SH-SY5Y (cell line): ENCODE results near the gene KANSL1.

Source experiments
- GATA2 ChIP-seq: IDR thresholded peaks from 2 replicates; pipeline ENCODE4 v1.6.1; 2011; ENCODE audit warnings: mild to moderate bottlenecking, low read depth, low read length
- GATA3 ChIP-seq: IDR thresholded peaks from 2 replicates; pipeline ENCODE4 v1.6.1; 2011; ENCODE audit warnings: low read depth, mild to moderate bottlenecking, low read length, moderate library complexity

Gene KANSL1

GRCh38 chr17:45998987-45999899 is 194.0 kb downstream of the KANSL1 start, which contains the start of gene STH:
STH (plus strand) TSS chr17:45999250; CDS start chr17:45999280, 30 bp downstream.
- no peak for TF ChIP-seq GATA2

GRCh38 chr17:45997624-45998023 is 195.6 kb downstream of the KANSL1 start:
- no peak for TF ChIP-seq GATA2

GRCh38 chr17:45997166-45997565 is 196.1 kb downstream of the KANSL1 start:
- no peak for TF ChIP-seq GATA2
- no peak for TF ChIP-seq GATA3

GRCh38 chr17:45996282-45996937 is 196.8 kb downstream of the KANSL1 start:
- TF ChIP-seq GATA3 (no peak), GATA2 (no peak)

DNA sequence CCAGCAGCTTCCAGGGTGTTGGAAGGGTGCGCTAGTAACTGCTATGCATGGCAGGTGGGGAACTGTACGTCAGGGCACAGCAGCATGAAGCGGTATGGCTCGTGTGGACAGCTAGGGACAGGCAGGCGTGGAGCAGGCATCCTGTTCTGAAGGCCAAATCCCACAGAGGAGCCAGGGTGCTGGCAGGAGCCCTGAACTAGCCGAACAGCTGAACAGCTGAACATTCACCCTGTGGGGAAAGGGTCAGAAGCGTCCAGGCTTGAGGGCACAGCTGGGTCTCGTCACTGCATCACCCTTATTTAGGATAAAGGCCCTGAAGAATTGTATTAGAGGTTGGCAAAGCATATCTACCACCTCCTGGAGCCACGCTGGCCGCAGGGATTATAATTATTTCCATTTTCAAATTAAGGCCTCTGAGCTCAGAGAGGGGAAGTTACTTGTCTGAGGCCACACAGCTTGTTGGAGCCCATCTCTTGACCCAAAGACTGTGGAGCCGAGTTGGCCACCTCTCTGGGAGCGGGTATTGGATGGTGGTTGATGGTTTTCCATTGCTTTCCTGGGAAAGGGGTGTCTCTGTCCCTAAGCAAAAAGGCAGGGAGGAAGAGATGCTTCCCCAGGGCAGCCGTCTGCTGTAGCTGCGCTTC is 197.5 kb downstream of the KANSL1 start:
- TF ChIP-seq GATA3 (no peak), GATA2 (no peak)

DNA sequence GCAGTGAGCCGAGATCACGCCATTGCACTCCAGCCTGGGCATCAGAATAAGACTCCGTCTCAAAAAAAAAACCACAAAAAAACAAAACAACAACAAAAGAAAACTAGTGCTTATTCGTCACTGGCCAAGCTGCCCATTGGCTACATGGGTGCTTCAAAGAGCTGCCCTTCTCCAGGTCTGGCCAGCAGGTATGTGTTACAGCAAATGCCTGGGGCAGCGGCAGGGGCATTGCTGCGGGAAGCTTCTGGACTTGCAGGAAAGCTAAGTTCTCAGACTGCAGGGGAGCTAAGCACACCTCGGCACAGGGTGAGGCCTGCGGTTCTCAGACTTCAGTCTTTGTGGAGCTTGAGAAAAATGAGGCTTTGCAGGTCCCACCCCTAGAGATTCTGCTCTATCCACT is 198.2 kb downstream of the KANSL1 start:
- TF ChIP-seq GATA3 = no peak
- no peak for TF ChIP-seq GATA2

- TF ChIP-seq GATA2 (no peak), GATA3 (no peak)
These were observed 199.1 kb downstream of the KANSL1 start for GRCh38 chr17:45993962-45994627.

DNA sequence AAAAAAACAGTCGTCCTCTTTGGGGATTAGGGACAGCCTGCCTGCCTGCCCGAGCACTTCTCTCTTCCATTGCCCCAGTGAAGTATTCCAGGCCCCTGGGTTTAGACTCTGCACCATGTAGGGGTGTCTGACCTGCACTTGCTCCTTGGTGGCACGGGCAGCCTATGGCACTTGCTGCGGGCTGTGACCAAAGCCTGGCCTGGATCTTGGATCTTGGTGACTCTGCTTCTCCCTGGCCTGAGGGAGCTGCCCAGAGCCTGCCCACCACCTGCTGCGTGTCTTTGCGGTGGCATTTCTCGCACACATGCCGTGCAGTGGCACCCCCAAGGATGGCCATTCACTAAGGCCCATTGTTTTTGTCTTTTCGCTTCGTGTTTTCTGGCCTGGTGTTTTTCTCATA is 200.3 kb downstream of the KANSL1 start:
- TF ChIP-seq GATA2 (no peak), GATA3 (no peak)

DNA sequence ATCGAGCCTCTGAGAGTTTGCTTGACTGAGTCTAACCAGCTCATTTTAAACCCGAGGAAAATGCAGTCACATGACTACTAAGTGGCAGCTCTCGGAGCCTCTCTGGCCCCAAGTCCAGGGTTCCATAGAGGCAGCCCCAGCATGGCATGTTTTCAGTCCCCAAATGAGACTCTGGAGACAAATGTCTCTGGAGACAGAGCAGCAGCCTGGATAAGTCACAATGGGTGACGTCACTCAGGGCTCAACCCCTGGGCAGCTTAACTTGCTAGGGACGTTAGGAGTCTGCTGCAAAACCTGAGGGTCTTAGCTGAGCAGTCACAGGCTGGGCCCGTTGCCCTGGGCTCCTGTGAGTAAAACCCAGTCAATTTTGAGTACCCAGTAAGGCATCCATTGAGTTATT is 201.1 kb downstream of the KANSL1 start:
- TF ChIP-seq GATA3 (no peak), GATA2 (no peak)

- no peak for TF ChIP-seq GATA2
- TF ChIP-seq GATA3 = no peak
These were observed 201.9 kb downstream of the KANSL1 start for GRCh38 chr17:45991341-45991740.

- TF ChIP-seq GATA2 = no peak
- no peak for TF ChIP-seq GATA3
These were observed 202.3 kb downstream of the KANSL1 start for GRCh38 chr17:45990886-45991285.

DNA sequence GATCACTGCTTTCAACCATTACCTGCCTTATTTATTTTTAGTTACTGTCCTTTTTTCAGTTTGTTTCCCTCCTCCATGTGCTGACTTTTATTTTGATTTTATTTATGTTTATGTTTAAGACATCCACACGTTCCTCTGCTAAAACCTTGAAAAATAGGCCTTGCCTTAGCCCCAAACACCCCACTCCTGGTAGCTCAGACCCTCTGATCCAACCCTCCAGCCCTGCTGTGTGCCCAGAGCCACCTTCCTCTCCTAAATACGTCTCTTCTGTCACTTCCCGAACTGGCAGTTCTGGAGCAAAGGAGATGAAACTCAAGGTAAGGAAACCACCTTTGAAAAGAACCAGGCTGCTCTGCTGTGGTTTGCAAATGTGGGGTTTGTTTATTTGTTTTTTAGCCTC is 203.5 kb downstream of the KANSL1 start:
- no peak for TF ChIP-seq GATA2
- TF ChIP-seq GATA3 = no peak

DNA sequence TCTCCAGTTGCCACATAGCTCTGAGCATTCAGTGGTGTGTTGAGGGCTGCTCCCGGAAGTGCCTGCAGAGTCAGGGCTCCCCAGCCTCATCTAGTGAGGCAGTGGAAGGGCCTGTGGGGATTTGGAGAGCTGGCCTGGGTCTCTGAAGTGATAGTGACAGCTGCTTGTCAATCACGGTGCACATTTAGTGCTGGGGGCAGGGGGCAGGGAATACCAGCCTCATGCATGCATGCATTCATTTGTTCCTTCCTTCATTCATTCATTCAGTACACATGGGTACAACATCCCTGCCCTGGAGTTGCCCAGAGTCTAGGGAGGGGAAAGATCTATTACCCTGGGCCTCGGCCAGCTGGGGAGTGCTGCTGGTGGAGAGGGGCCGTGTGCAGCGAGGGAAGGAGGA is 205.5 kb downstream of the KANSL1 start:
- TF ChIP-seq GATA3 (no peak), GATA2 (no peak)

DNA sequence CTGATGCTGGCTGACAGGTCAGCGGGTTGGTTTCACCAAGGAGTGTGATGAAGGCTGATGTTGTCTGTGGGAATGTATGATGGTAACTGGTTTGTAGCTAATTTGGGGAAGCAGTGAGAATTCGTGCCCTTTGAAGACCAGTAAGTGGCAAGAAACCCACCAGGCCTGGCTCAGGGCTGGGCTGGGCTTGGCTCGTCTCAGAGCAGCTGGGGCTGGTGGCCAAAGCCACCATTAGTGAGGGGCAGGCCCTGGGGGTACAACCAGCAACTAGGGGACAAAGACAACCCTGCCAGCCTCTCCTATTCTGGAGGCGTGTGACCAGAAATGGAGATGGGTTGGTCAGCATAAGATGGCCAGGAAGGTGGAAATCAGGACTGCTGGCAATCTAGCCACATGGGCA is 207.2 kb downstream of the KANSL1 start:
- TF ChIP-seq GATA3 = no peak
- TF ChIP-seq GATA2 = no peak

DNA sequence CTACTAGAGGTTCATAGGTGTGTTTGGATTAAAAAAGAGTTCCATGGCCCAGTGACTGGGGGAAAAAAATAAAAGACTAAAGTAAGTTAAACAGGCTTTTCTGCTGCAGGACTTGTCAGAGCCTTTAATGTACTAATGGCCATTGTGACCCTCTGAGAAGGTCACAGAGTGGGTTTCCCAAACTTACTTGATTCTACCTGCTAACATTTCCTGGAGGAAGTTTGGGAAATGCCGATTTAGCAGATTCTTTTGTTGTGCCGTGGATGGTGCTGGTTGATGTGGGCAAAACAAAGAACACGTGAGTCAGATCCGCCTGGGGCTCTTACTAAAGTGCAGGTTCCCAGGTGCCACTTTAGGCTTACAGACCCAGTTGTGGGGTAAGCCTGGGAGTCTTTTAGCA is 207.8 kb downstream of the KANSL1 start:
- no peak for TF ChIP-seq GATA2
